HepG2 (cell line): ENCODE data around the gene TDRD9. TPM values are rescaled to one million over a fixed set of nuclear protein-coding genes. Genes with fewer than 3 reads are reported as not detected.
A peak's percentile ranks its signal among the peaks of the same experiment; 100 is the strongest.

ENCODE experiments used
- ADNP ChIP-seq: sonication (generic); formaldehyde crosslinking; IDR thresholded peaks from 2 replicates; pipeline ENCODE4 v1.4.0; 2020; ENCODE audit warnings: missing genetic modification reagents
- ARNT ChIP-seq: fragments of 450-650 bp; IDR thresholded peaks from 2 replicates; pipeline ENCODE4 v1.6.1; 2017
- BHLHE40 ChIP-seq: IDR thresholded peaks from 2 replicates; pipeline ENCODE4 v1.6.1; 2011; ENCODE audit warnings: low read length, improper control_type of control experiment
- CAMTA2 ChIP-seq: sonication (generic); formaldehyde crosslinking; IDR thresholded peaks from 2 replicates; pipeline ENCODE4 v1.4.0; 2020; ENCODE audit warnings: mild to moderate bottlenecking, missing genetic modification reagents, borderline replicate concordance
- ETV6 ChIP-seq: sonication (generic); formaldehyde crosslinking; conservative IDR thresholded peaks from 2 replicates; pipeline ENCODE4 v1.4.0; 2020; ENCODE audit warnings: missing genetic modification reagents
- GATAD1 ChIP-seq: IDR thresholded peaks from 2 replicates; pipeline ENCODE4 v1.6.1; 2016; ENCODE audit warnings: missing genetic modification reagents, missing compliant biosample characterization
- GATAD2A ChIP-seq: IDR thresholded peaks from 2 replicates; pipeline ENCODE4 v1.6.1; 2016
- HINFP ChIP-seq: sonication (generic); formaldehyde crosslinking; IDR thresholded peaks from 2 replicates; pipeline ENCODE4 v1.4.0; 2020; ENCODE audit warnings: low read depth, mild to moderate bottlenecking, missing genetic modification reagents
- HIVEP1 ChIP-seq: sonication (generic); formaldehyde crosslinking; IDR thresholded peaks from 2 replicates; pipeline ENCODE4 v1.4.0; 2020; ENCODE audit warnings: mild to moderate bottlenecking, missing genetic modification reagents
- IKZF1 ChIP-seq: fragments of 450-650 bp; IDR thresholded peaks from 2 replicates; pipeline ENCODE4 v1.7.1; 2016
- NR3C1 ChIP-seq: sonication (generic); formaldehyde crosslinking; IDR thresholded peaks from 2 replicates; pipeline ENCODE4 v1.4.0; 2020; ENCODE audit warnings: missing genetic modification reagents
- PAF1 ChIP-seq: IDR thresholded peaks from 2 replicates; pipeline ENCODE4 v1.6.1; 2016; ENCODE audit warnings: missing genetic modification reagents, missing compliant biosample characterization
- POLR2AphosphoS2 ChIP-seq: IDR thresholded peaks from 2 replicates; pipeline ENCODE4 v1.6.1; 2011; ENCODE audit warnings: low read depth, low read length, improper control_type of control experiment
- RARG ChIP-seq: sonication (generic); formaldehyde crosslinking; IDR thresholded peaks from 2 replicates; pipeline ENCODE4 v1.4.0; 2020; ENCODE audit warnings: low read depth, mild to moderate bottlenecking, missing genetic modification reagents
- SMAD3 ChIP-seq: sonication (generic); formaldehyde crosslinking; IDR thresholded peaks from 2 replicates; pipeline ENCODE4 v1.4.0; 2020; ENCODE audit warnings: missing genetic modification reagents
- ZC3H13 ChIP-seq: sonication (generic); formaldehyde crosslinking; IDR thresholded peaks from 2 replicates; pipeline ENCODE4 v1.8.1; 2023; ENCODE audit warnings: mild to moderate bottlenecking, missing genetic modification reagents, moderate library complexity
- ZNF260 ChIP-seq: sonication (generic); formaldehyde crosslinking; IDR thresholded peaks from 2 replicates; pipeline ENCODE4 v1.4.0; 2020; ENCODE audit warnings: missing genetic modification reagents, low read depth, mild to moderate bottlenecking, borderline replicate concordance
- ZNF468 ChIP-seq: sonication (generic); formaldehyde crosslinking; IDR thresholded peaks from 2 replicates; pipeline ENCODE4 v1.8.0; 2022; ENCODE audit warnings: mild to moderate bottlenecking, moderate library complexity, missing genetic modification reagents
- ZNF501 ChIP-seq: sonication (generic); formaldehyde crosslinking; IDR thresholded peaks from 2 replicates; pipeline ENCODE4 v1.5.1; 2020; ENCODE audit warnings: mild to moderate bottlenecking, moderate library complexity, missing genetic modification reagents
- ZNF644 ChIP-seq: IDR thresholded peaks from 2 replicates; pipeline ENCODE4 v1.6.1; 2016; ENCODE audit warnings: low read depth
- ZNF704 ChIP-seq: sonication (generic); formaldehyde crosslinking; IDR thresholded peaks from 2 replicates; pipeline ENCODE4 v1.8.1; 2023; ENCODE audit warnings: mild to moderate bottlenecking, inconsistent platforms, moderate library complexity, missing genetic modification reagents, borderline replicate concordance
- polyA plus RNA-seq, 8 experiments: library from polyadenylated mRNA; depleted of rRNA in 3 of 8; stranded (reverse) in 7 of 8; unstranded in 1 of 8; fragments of >200 nt; fragmentation: Illumina TruSeq in 4 of 8; extraction: Trizol in 4 of 8; gene quantifications; 2 replicates each; pipeline versions ENCODE4 v1.2.1 to v1.2.3, GENCODE V29; 2011 to 2016; ENCODE audit warnings: low read depth in 4 of 8, missing spikeins in 1 of 8, mixed read lengths in 1 of 8; ENCODE audit not compliant: insufficient read depth in 1 of 8
- total RNA-seq, 5 experiments: library from RNA; depleted of rRNA; stranded (reverse); fragments of >200 nt; fragmentation: Illumina TruSeq; extraction: Trizol; gene quantifications; 2 replicates each; pipeline ENCODE4 v1.2.3, GENCODE V29; 2016; ENCODE audit warnings: low read depth in 1 of 5

TDRD9 gene
- total and polyA plus RNA-seq, 2 of the 13 experiments (the other 11 are each of a cell fraction or from before 2014, with no cell fraction given), result not detected

- TF ChIP-seq ZNF501 (CRISPR knock-in tag) (peak; percentile 68; the same call in 1 of the 2 replicates), ZNF468 (CRISPR knock-in tag) (peak; percentile 43; the same call in 1 of the 2 replicates), HIVEP1 (CRISPR knock-in tag) (peak; percentile 97), ZNF260 (no peak; the same call in 1 of the 2 replicates), BHLHE40 (peak; percentile 87), GATAD2A (peak; percentile 93), ADNP (CRISPR knock-in tag) (no peak), ZNF704 (CRISPR knock-in tag) (no peak; the same call in 1 of the 2 replicates), GATAD1 (CRISPR knock-in tag) (peak; percentile 80), NR3C1 (CRISPR knock-in tag) (no peak), IKZF1 (no peak), CAMTA2 (CRISPR knock-in tag) (no peak; the same call in 1 of the 2 replicates), ZNF644 (peak; percentile 85), ARNT (no peak), SMAD3 (CRISPR knock-in tag) (peak; percentile 73; the same call in 1 of the 2 replicates), HINFP (peak; percentile 94; the same call in 1 of the 2 replicates), POLR2AphosphoS2 (no peak), ETV6 (CRISPR knock-in tag) (no peak), PAF1 (CRISPR knock-in tag) (no peak), ZC3H13 (CRISPR knock-in tag) (peak; percentile 97), RARG (no peak)
Measured at GRCh38 chr14:103881268-103882201, 46.7 kb upstream of the TDRD9 start (continued).
